ENCODE results near the gene NPLOC4. TPM values are rescaled to one million over a fixed set of nuclear protein-coding genes. Genes with fewer than 3 reads are reported as not detected.
A peak's percentile ranks its signal among the peaks of the same experiment; 100 is the strongest.

NPLOC4 gene
- total and polyA plus RNA-seq, 9 of the 15 experiments (the other 6 are each of a cell fraction or from before 2014, with no cell fraction given): 1.5 to 116 (median 64.5) TPM

DNA sequence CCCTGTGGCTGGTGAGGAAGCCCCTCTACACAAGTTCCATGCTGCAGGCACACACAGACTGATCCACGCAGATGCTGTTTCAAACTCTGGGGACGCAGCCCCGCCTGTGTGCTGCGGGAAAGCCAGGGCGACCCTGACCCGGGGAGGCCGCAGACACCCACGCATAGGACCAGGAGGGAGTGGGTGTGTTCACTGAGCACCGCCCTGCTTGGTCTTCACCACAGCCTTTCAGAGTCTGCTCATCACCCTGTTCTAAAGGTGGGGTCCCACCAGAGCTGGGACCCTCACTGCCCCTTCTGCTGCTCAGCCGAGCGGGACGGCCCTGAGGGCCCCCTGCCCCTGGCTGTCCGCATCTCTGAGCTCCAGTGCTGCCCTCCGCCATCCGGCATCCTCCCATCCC lies 7.6 kb upstream of the NPLOC4 start:
- Histone ChIP-seq H3K9ac (ENCODE audit: insufficient read depth in 1 of 2, low read depth in 2 of 2, low read length in 2 of 2) (peak overlapping the region in 1 of 2 experiments; percentile 88; a peak in 2 of 4 replicates), H3K79me2 (ENCODE audit: control insufficient read depth, insufficient read depth, low read length) (no peaks in the 10 kb centered on the region), H3K4me1 (replicated peaks in 1 of 2; ENCODE audit: control insufficient read depth in 2 of 2, insufficient read depth in 2 of 2, low read length in 2 of 2) (peaks cover 22 to 58% of the 10 kb centered on the region in 2 experiments; a peak in 4 of 5 replicates), H4K20me1 (replicated peaks; ENCODE audit: control insufficient read depth, insufficient read depth, low read length) (no peaks in the 10 kb centered on the region), H3K27ac (ENCODE audit: extremely low read depth, low read depth, low read length) (no peak overlapping the region), H3K27me3 (ENCODE audit: control insufficient read depth in 2 of 2, insufficient read depth in 2 of 2, low read length in 2 of 2) (no peaks in the 10 kb centered on the region), H3K9me3 (replicated peaks; ENCODE audit: control insufficient read depth, insufficient read depth, low read depth, low read length) (peaks cover 4% of the 10 kb centered on the region), H3K4me2 (ENCODE audit: insufficient read depth, low read length) (no peak overlapping the region; the same call in 1 of the 2 replicates), H3K4me3 (no peak overlapping the region), H2AFZ (ENCODE audit: low read depth, low read length) (peak overlapping the region; percentile 29; the same call in 1 of the 2 replicates), H3K9me1 (ENCODE audit: control insufficient read depth, insufficient read depth, low read length) (no peaks in the 10 kb centered on the region), H3K36me3 (ENCODE audit: control insufficient read depth, insufficient read depth, low read length) (no peaks in the 10 kb centered on the region)
- CTCF ChIA-PET (ENCODE audit: low intra/inter-chr PET ratio): no interaction called here
- BruUV-seq (replicated peaks): no TSS peak
- peak; percentile 58 for ATAC-seq
- FAIRE-seq: no peak
- DNase-seq (ENCODE audit: extremely low read depth in 1 of 4, low spot score in 3 of 4): peak in 3 of 4 experiments; percentile 54 to 65 (median 60)
- POLR2A ChIA-PET: interaction anchor here (1.0 kb wide), 1 partner anchor 8 kb away, joined by 3 read pairs; no protein-coding TSS in a partner anchor
- TF ChIP-seq EGR1 (conservative IDR thresholded peaks at IDR 0.05): peak; percentile 91
- TF ChIP-seq, protein P1, sequence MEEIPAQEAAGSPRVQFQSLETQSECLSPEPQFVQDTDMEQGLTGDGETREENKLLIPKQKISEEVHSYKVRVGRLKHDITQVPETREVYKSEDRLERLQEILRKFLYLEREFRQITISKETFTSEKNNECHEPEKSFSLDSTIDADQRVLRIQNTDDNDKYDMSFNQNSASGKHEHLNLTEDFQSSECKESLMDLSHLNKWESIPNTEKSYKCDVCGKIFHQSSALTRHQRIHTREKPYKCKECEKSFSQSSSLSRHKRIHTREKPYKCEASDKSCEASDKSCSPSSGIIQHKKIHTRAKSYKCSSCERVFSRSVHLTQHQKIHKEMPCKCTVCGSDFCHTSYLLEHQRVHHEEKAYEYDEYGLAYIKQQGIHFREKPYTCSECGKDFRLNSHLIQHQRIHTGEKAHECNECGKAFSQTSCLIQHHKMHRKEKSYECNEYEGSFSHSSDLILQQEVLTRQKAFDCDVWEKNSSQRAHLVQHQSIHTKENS (CRISPR knock-in tag; IDR thresholded peaks at IDR 0.05): no peak
- no peak for TF ChIP-seq CC2D1A (IDR thresholded peaks at IDR 0.05)
- in situ Hi-C loops (cut with MboI): no loop called here
- intact Hi-C loops (cut with micrococcal nuclease): no loop called here
- 63% methylated on average over 8 of the region's 15 CpGs for WGBS (ENCODE audit: insufficient coverage, low coverage, missing lambda C conversion rate)

Measured in K562 (cell line).